Measurements from ENCODE around the gene IL36A.

DNA sequence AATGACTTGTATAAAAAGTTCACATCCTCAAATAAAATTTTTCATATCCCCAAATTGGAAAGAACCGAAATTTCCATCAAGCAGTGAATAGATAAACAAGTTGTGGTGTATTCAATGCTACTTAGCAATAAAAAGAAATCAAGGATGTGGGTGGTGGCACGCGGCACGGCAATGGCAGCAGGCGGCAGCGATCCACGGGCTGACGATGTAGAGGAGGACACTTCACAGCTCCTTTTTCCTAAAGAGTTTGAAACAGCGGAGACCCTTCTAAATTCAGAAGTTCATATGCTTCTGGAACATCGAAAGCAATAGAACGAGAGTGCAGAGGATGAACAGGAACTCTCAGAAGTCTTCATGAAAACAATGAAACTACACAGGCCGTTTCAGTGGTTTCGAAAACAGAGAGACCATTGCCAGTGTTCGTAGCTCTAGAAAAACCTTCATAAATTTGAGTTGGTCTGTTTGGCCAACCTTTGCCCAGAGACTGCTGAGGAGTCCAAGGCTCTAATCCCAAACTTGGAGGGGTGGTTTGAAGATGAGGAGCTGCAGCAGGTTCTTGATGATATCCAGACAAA lies 9.8 kb upstream of the IL36A start:
- TF ChIP-seq EZH2 (IDR thresholded peaks at IDR 0.05; ENCODE audit: borderline replicate concordance, low read depth, low read length, poor library complexity, severe bottlenecking) = no peak
- TF ChIP-seq, protein P1, sequence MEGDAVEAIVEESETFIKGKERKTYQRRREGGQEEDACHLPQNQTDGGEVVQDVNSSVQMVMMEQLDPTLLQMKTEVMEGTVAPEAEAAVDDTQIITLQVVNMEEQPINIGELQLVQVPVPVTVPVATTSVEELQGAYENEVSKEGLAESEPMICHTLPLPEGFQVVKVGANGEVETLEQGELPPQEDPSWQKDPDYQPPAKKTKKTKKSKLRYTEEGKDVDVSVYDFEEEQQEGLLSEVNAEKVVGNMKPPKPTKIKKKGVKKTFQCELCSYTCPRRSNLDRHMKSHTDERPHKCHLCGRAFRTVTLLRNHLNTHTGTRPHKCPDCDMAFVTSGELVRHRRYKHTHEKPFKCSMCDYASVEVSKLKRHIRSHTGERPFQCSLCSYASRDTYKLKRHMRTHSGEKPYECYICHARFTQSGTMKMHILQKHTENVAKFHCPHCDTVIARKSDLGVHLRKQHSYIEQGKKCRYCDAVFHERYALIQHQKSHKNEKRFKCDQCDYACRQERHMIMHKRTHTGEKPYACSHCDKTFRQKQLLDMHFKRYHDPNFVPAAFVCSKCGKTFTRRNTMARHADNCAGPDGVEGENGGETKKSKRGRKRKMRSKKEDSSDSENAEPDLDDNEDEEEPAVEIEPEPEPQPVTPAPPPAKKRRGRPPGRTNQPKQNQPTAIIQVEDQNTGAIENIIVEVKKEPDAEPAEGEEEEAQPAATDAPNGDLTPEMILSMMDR (conservative IDR thresholded peaks at IDR 0.05; ENCODE audit: low read depth, low read length) = no peak

All from A673 (cell line).